Coronary artery (tissue), 2 donors: ENCODE data around the gene TARS3.

ENCODE experiments used
- DNase-seq: peaks from one replicate; pipeline ENCODE4 v3.0.0-alpha.2; 2017; ENCODE audit warnings: low spot score
- H3K27ac ChIP-seq, 2 donors: fragments of 200-600 bp; sonication (generic); one replicate each; pipeline ENCODE4 v1.5.1; 2016 to 2019
- H3K4me3 ChIP-seq: fragments of 200-600 bp; sonication (generic); 2 replicates; pipeline ENCODE4 v1.5.1; 2016; ENCODE audit warnings: mild to moderate bottlenecking, moderate library complexity
- CTCF ChIP-seq: fragments of 200-600 bp; sonication (generic); IDR thresholded peaks from one replicate; pipeline ENCODE4 v1.5.1; 2019; ENCODE audit warnings: antibody characterized with exemption

The TARS3 gene

GRCh38 chr15:101612676-101613075, 111.6 kb downstream of the TARS3 start:
- TF ChIP-seq CTCF = no peak
- H3K4me3 ChIP-seq = no peak overlapping the region
- H3K27ac ChIP-seq = no peak overlapping the region
- DNase-seq = no peak

GRCh38 chr15:101611580-101612299, 112.5 kb downstream of the TARS3 start:
- no peak for DNase-seq
- H3K27ac ChIP-seq = no peak overlapping the region
- TF ChIP-seq CTCF = no peak

GRCh38 chr15:101611007-101611406, 113.3 kb downstream of the TARS3 start:
- no peak overlapping the region for H3K4me3 ChIP-seq
- DNase-seq = no peak
- H3K27ac ChIP-seq = no peak overlapping the region
- no peak for TF ChIP-seq CTCF

More at GRCh38 chr15:101611580-101612299, 112.5 kb downstream of the TARS3 start:
- H3K4me3 ChIP-seq = no peak overlapping the region

- no peak overlapping the region for H3K4me3 ChIP-seq
- no peak for DNase-seq
Measured at GRCh38 chr15:101610611-101611000, 113.7 kb downstream of the TARS3 start.

GRCh38 chr15:101609742-101610610, 114.3 kb downstream of the TARS3 start:
- DNase-seq = no peak
- no peak for TF ChIP-seq CTCF
- H3K4me3 ChIP-seq = no peak overlapping the region
- H3K27ac ChIP-seq = no peak overlapping the region

More at GRCh38 chr15:101610611-101611000, 113.7 kb downstream of the TARS3 start:
- H3K27ac ChIP-seq = no peak overlapping the region
- no peak for TF ChIP-seq CTCF

GRCh38 chr15:101608201-101608600, 116.1 kb downstream of the TARS3 start:
- DNase-seq = no peak
- Histone ChIP-seq H3K4me3 (no peak overlapping the region), H3K27ac (no peak overlapping the region)
- no peak for TF ChIP-seq CTCF
